Stimulated activated naive B cell treated with anti-CD40 and anti-IgM and Interleukin-4, amounts not matched to agents 10 μg/mL and 1 μg/mL and 100 μg/mL, for 72 hours (primary cell): ENCODE results near the gene SHROOM1.

Experiments
- ATAC-seq, 2 donors: fragments of 150-1000 bp; cut with Tn5 transposase; replicated peaks; 2 replicates each; pipeline ENCODE4 v1.10.0; 2021; ENCODE audit warnings: moderate library complexity in 1 of 2
- DNase-seq: peaks from one replicate; pipeline ENCODE4 v3.0.0; 2021
- H3K27ac Mint-ChIP-seq: one replicate; pipeline ENCODE4 v1.8.0; 2022; ENCODE audit warnings: mild to moderate bottlenecking, mixed read lengths
- H3K27me3 Mint-ChIP-seq, 2 donors: one replicate each; pipeline ENCODE4 v1.8.0; 2022; ENCODE audit warnings: mixed read lengths in 2 of 2
- H3K36me3 Mint-ChIP-seq, 2 donors: one replicate each; pipeline ENCODE4 v1.8.0; 2022; ENCODE audit warnings: mixed read lengths in 2 of 2, mild to moderate bottlenecking in 1 of 2
- H3K4me1 Mint-ChIP-seq, 2 donors: one replicate each; pipeline ENCODE4 v1.8.0; 2022; ENCODE audit warnings: mixed read lengths in 2 of 2, mild to moderate bottlenecking in 1 of 2
- H3K4me3 Mint-ChIP-seq, 2 donors: one replicate each; pipeline ENCODE4 v1.8.0; 2022; ENCODE audit warnings: mild to moderate bottlenecking in 2 of 2, mixed read lengths in 2 of 2, moderate library complexity in 1 of 2
- H3K9me3 Mint-ChIP-seq, 2 donors: one replicate each; pipeline ENCODE4 v1.8.0; 2022; ENCODE audit warnings: mixed read lengths in 2 of 2, mild to moderate bottlenecking in 1 of 2

The SHROOM1 gene

DNA sequence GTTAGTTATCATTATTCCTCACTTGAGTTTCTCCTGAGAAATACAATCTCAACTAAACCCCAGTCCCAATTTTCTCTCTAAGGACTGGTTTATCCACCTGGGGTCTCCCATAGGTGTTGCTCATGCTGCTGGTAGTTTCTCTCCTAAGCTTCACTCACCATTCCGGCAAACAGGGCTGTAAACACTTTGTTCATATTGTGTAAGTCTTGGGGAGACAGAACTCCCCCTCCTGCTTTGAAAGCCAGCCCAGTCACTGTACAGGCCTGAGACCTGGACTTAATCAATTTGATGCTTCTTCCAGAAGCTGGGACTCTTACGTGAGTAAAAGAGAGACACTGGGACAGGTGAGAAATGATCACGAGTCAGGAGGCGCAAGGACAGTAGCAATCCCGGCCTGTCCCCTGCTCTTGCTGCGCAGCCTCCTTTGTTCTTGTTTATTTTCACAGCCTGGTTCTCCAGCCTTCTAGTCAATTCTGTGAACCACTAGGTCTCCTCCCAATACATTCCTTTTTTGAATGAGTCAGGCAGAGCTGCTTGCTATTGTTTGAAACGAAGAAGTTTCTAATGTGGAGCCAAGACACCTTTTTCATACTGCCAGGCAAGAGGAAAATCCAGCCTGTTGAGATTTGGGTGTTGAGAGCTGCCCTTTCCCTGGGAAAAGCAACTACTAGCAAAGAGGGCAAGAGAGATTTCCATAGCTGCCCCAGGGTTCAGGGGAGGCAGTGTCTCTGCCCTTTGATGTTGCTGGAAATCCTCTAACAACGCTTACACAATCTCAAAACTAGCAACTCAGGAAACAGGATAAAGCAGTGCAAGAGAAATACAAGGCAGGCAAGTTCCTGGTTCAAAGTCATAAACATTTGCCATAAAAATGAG is 9.2 kb upstream of the SHROOM1 start:
- DNase-seq (no peak), ATAC-seq (no peak)
- Mint-ChIP-seq H3K9me3 (no peaks in the 10 kb centered on the region), H3K36me3 (no peaks in the 10 kb centered on the region), H3K4me1 (peaks cover 0 to 2% of the 10 kb centered on the region in 2 donors), H3K4me3 (no peak overlapping the region), H3K27me3 (no peaks in the 10 kb centered on the region), H3K27ac (no peak overlapping the region)

GRCh38 chr5:132838516-132839282 is 8.3 kb upstream of the SHROOM1 start:
- peak overlapping the region; percentile 51 for H3K27ac Mint-ChIP-seq
- no peaks in the 10 kb centered on the region for H3K27me3 Mint-ChIP-seq
- no peak for DNase-seq
- H3K36me3 Mint-ChIP-seq, result no peaks in the 10 kb centered on the region
- H3K9me3 Mint-ChIP-seq, result no peaks in the 10 kb centered on the region
- no peak overlapping the region for H3K4me3 Mint-ChIP-seq
- peaks cover 0 to 2% of the 10 kb centered on the region in 2 donors for H3K4me1 Mint-ChIP-seq
- ATAC-seq, result no peak

DNA sequence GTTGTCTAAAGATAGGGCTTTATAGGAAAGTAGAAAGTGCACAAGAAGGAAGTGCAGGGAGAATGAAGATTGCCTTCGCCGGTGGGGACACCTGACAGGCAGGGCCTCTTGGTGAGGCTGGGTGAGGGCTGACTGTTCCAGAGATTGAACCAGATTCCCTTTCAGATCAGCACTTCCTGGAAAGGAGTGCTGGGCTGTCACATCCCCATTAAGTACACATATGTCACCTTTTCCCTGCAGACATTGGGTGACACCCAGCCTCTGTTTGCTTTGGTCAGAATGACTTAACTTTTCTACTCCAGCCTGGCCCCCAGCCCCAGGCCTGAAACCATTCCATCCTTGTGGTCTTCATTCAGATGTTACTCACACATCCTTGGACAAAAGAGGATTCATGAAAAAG is 7.4 kb upstream of the SHROOM1 start:
- H3K9me3 Mint-ChIP-seq, result no peaks in the 10 kb centered on the region
- no peaks in the 10 kb centered on the region for H3K27me3 Mint-ChIP-seq
- H3K4me1 Mint-ChIP-seq, result peaks cover 0 to 2% of the 10 kb centered on the region in 2 donors
- ATAC-seq, result no peak
- DNase-seq, result no peak
- H3K36me3 Mint-ChIP-seq, result no peaks in the 10 kb centered on the region
- no peak overlapping the region for H3K27ac Mint-ChIP-seq
- H3K4me3 Mint-ChIP-seq, result no peak overlapping the region

- Mint-ChIP-seq H3K4me1 (peaks cover 0 to 2% of the 10 kb centered on the region in 2 donors), H3K36me3 (no peaks in the 10 kb centered on the region), H3K9me3 (no peaks in the 10 kb centered on the region), H3K27ac (no peak overlapping the region), H3K27me3 (no peaks in the 10 kb centered on the region), H3K4me3 (no peak overlapping the region)
- no peak for DNase-seq
- no peak for ATAC-seq
Observed at GRCh38 chr5:132836852-132837251, 6.4 kb upstream of the SHROOM1 start.

DNA sequence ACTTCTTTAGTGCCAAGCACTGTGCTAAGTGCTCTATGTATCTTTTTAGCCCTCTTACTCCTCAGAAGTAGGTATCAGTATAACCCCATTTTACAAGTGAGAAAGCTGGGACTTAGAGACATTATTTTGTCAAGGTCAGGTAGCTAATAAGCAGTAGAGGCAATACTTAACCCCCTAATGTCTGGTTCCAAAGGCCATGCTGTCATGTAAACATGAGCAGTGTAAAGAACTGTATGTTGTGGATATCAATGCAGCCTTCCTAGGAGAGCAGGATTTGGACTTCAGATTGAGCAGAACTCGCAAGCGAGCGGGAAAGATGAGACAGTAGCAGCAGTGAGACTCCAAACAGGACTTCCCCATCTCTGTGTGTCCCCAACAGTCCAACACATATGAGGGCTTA is 3.6 kb upstream of the SHROOM1 start:
- DNase-seq (no peak), ATAC-seq (no peak)
- Mint-ChIP-seq H3K36me3 (peaks cover 0 to 6% of the 10 kb centered on the region in 2 donors), H3K4me1 (peaks cover 7 to 20% of the 10 kb centered on the region in 2 donors), H3K9me3 (no peaks in the 10 kb centered on the region), H3K27me3 (peaks cover 17% of the 10 kb centered on the region in 2 donors), H3K27ac (no peak overlapping the region), H3K4me3 (no peak overlapping the region)

DNA sequence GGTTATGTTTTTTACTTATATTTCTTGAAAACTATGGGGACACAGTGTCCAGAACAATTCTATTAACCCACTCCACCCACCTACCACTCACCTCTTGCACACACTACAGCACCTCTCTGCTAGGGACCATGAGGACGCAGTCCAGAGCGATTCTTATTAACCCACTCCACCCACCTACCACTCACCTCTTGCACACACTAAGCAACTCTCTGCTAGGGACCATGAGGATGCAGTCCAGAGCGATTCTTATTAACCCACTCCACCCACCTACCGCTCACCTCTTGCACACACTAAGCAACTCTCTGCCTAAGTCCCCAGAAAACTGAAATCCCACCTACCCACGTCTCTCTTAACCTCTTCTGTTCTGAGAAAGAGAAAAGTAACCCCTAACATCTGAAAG is 2.2 kb upstream of the SHROOM1 start:
- Mint-ChIP-seq H3K36me3 (peaks cover 0 to 6% of the 10 kb centered on the region in 2 donors), H3K27ac (no peak overlapping the region)
- no peak for ATAC-seq

DNA sequence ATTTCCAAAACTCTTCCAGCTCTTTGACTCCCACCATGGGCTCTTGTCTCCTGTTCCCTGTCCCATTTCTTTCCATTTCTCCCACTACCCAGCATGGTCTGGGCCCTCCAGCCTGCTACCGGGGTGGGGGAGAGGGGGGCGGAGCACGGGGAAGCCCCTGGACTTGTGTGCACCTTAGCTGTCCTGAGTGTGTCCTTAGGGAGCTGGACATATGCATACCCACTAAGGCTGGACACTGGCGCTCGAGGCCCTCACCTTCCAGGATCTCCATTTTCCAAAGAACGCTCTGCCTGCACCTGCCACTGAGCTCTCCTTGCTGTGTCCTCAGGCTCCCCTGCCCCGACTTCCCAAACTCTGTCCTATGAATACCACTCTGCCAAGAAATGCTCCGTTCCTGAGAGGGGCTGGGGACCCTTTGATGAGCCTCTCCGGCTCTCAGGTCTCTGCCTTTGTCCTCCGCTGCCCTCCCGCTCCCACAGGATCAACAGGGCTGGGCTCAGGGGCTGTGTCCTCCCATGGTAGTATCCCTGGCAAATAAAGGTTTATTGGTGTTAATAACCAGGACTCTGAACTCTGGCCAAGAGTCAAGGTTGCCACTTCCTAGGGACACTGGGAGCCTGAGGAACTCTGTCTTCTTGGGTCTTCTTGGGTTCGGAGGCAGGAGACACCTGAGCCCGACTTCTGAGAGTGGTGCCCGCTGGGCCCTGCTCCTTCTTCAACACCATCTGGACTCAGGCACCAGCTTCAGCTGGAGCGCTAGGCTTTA is 831 bp upstream of the SHROOM1 start:
- no peak for ATAC-seq
- peaks cover 0 to 6% of the 10 kb centered on the region in 2 donors for H3K36me3 Mint-ChIP-seq
- H3K27ac Mint-ChIP-seq, result peak overlapping the region; percentile 83
- no peak for DNase-seq
- peaks cover 36 to 43% of the 10 kb centered on the region in 2 donors for H3K27me3 Mint-ChIP-seq
- H3K9me3 Mint-ChIP-seq, result no peaks in the 10 kb centered on the region
- peak overlapping the region; percentile 84 to 87 for H3K4me3 Mint-ChIP-seq
- peaks cover 6 to 22% of the 10 kb centered on the region in 2 donors for H3K4me1 Mint-ChIP-seq

More for the DNA sequence above, 2.2 kb upstream of the SHROOM1 start:
- Mint-ChIP-seq H3K9me3 (no peaks in the 10 kb centered on the region), H3K4me1 (peaks cover 6 to 22% of the 10 kb centered on the region in 2 donors), H3K27me3 (peaks cover 22 to 29% of the 10 kb centered on the region in 2 donors), H3K4me3 (no peak overlapping the region)
- DNase-seq, result no peak

- peaks cover 40 to 54% of the 10 kb centered on the region in 2 donors for H3K27me3 Mint-ChIP-seq
- peak overlapping the region; percentile 93 for H3K27ac Mint-ChIP-seq
- DNase-seq (peak; percentile 63), ATAC-seq (peak; percentile 87 to 88)
- peaks cover 0 to 6% of the 10 kb centered on the region in 2 donors for H3K36me3 Mint-ChIP-seq
- H3K9me3 Mint-ChIP-seq, result no peaks in the 10 kb centered on the region
- peak overlapping the region; percentile 87 to 93 for H3K4me3 Mint-ChIP-seq
- H3K4me1 Mint-ChIP-seq, result peaks cover 9 to 31% of the 10 kb centered on the region in 2 donors
Observed at GRCh38 chr5:132829742-132830435, 558 bp downstream of the SHROOM1 start.

GRCh38 chr5:132828846-132829494 is 1.5 kb downstream of the SHROOM1 start:
- Mint-ChIP-seq H3K27me3 (peaks cover 46 to 63% of the 10 kb centered on the region in 2 donors), H3K27ac (peak overlapping the region; percentile 65)

GRCh38 chr5:132827943-132828673 is 2.3 kb downstream of the SHROOM1 start:
- H3K36me3 Mint-ChIP-seq, result peaks cover 0 to 6% of the 10 kb centered on the region in 2 donors
- no peak overlapping the region for H3K27ac Mint-ChIP-seq
- no peak overlapping the region for H3K4me3 Mint-ChIP-seq
- ATAC-seq, result no peak
- H3K9me3 Mint-ChIP-seq, result no peaks in the 10 kb centered on the region
- DNase-seq, result no peak
- H3K4me1 Mint-ChIP-seq, result peaks cover 10 to 40% of the 10 kb centered on the region in 2 donors
- H3K27me3 Mint-ChIP-seq, result peaks cover 55 to 72% of the 10 kb centered on the region in 2 donors

More at GRCh38 chr5:132828846-132829494, 1.5 kb downstream of the SHROOM1 start:
- Mint-ChIP-seq H3K9me3 (no peaks in the 10 kb centered on the region), H3K4me3 (peak overlapping the region; percentile 87 to 93), H3K36me3 (peaks cover 0 to 6% of the 10 kb centered on the region in 2 donors), H3K4me1 (peaks cover 9 to 31% of the 10 kb centered on the region in 2 donors)
- DNase-seq (no peak), ATAC-seq (no peak)

DNA sequence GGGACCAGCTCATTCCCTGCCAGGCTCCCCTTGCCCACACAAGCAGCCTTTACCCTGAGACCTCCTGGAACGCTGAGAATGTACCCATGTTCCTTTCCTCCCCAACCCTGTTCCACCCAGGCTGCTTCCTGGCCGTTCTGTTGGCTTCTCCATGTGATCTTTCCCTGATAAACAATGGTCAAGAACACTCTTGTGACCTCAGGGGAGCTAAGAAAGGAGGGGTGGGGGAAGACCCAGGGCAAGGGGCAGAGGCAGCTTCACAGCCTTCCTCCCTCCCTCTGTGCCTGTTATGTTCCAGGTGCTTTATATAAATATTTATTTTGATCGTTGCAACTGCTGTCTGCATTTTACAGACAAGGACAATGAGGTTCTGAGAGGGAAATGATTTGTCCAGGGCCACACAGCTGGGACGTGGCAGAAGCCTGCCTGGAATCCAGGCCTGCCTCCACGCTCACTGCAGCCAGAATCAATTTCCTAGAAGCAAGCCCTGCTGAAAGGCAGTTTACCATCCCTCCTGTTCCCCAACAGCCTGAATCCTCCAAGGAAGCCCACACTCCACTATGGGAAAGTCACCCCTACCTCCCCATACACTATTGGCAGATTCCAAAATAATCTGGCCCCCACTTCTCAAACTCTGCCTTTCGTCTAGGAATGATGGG is 3.9 kb downstream of the SHROOM1 start:
- DNase-seq (no peak), ATAC-seq (no peak)
- H3K4me3 Mint-ChIP-seq, result peak overlapping the region in 1 of 2 donors; percentile 54
- H3K4me1 Mint-ChIP-seq, result peaks cover 10 to 43% of the 10 kb centered on the region in 2 donors
- H3K27ac Mint-ChIP-seq, result no peak overlapping the region
- H3K36me3 Mint-ChIP-seq, result peaks cover 0 to 6% of the 10 kb centered on the region in 2 donors
- no peaks in the 10 kb centered on the region for H3K9me3 Mint-ChIP-seq
- H3K27me3 Mint-ChIP-seq, result peaks cover 58 to 86% of the 10 kb centered on the region in 2 donors

- DNase-seq, result no peak
- no peaks in the 10 kb centered on the region for H3K9me3 Mint-ChIP-seq
- peaks cover 8 to 37% of the 10 kb centered on the region in 2 donors for H3K4me1 Mint-ChIP-seq
- peak overlapping the region; percentile 55 to 69 for H3K4me3 Mint-ChIP-seq
- no peak overlapping the region for H3K27ac Mint-ChIP-seq
- ATAC-seq, result peak; percentile 25 to 26
- H3K27me3 Mint-ChIP-seq, result peaks cover 52 to 85% of the 10 kb centered on the region in 2 donors
- no peaks in the 10 kb centered on the region for H3K36me3 Mint-ChIP-seq
Observed at GRCh38 chr5:132825834-132826391, 4.5 kb downstream of the SHROOM1 start.
